K562 (cell line): ENCODE data around the gene GATAD2B. TPM values are rescaled to one million over a fixed set of nuclear protein-coding genes. Genes with fewer than 3 reads are reported as not detected.

Experiments used
- ATAC-seq: fragments of 200-7000 bp; cut with Tn5 transposase; 3 replicates; pipeline ENCODE4 v1.9.1; 2020; ENCODE audit warnings: moderate library complexity
- BruUV-seq: library from RNA; stranded (reverse); fragments of 400-500 nt; replicated peaks from 2 replicates; lab custom pipeline; 2021; lab: Mats Ljungman, UMichigan
- CTCF ChIA-PET: fragments of 300-600 bp; formaldehyde crosslinking; extraction: SDS; loops from one replicate; lab custom pipeline; 2021; ENCODE audit warnings: low intra/inter-chr PET ratio; lab: Yijun Ruan, JAX
- POLR2A ChIA-PET: fragments of 300-600, 350-650 bp; sonication (Branson Sonifier 250); formaldehyde crosslinking; extraction: SDS; loops from one replicate; lab custom pipeline; 2021; ENCODE audit warnings: antibody characterized with exemption, inconsistent platforms; lab: Yijun Ruan, JAX
- DNase-seq, 4 experiments: peaks; one replicate each; pipeline versions ENCODE4 v3.0.0 to v3.0.0-alpha.2; 2011 to 2018; ENCODE audit warnings: low spot score in 3 of 4, mixed read lengths in 3 of 4; ENCODE audit errors: extremely low read depth in 1 of 4
- FAIRE-seq: peaks from 2 replicates; lab custom pipeline; 2011; peaks lifted over from hg19 to GRCh38; lab: Jason Lieb, UNC
- H2AFZ ChIP-seq: 2 replicates; pipeline ENCODE4 v1.6.0; 2011; ENCODE audit warnings: low read depth, low read length, control low read depth, inconsistent platforms
- H3K27ac ChIP-seq: fragments of 200-600 bp; 3 replicates; pipeline ENCODE4 v1.8.0; 2011; ENCODE audit warnings: low read depth, mild to moderate bottlenecking, control low read depth, inconsistent platforms, low read length, moderate library complexity, mixed read lengths; ENCODE audit errors: extremely low read depth
- H3K27me3 ChIP-seq, 2 experiments: fragments of 300-600 bp in 1 of 2; 2 replicates in 1 of 2; 3 replicates in 1 of 2; pipeline versions ENCODE4 v1.6.0 to v1.8.0; 2011; ENCODE audit warnings: inconsistent platforms in 2 of 2, low read length in 2 of 2, mild to moderate bottlenecking in 1 of 2, mixed read lengths in 1 of 2, moderate library complexity in 1 of 2; ENCODE audit not compliant: control insufficient read depth in 2 of 2, insufficient read depth in 2 of 2
- H3K36me3 ChIP-seq: fragments of 300-600 bp; 3 replicates; pipeline ENCODE4 v1.8.0; 2011; ENCODE audit warnings: mild to moderate bottlenecking, low read length, inconsistent platforms; ENCODE audit not compliant: control insufficient read depth, insufficient read depth
- H3K4me1 ChIP-seq, 2 experiments: fragments of 200-600 bp in 1 of 2; replicated peaks in 1 of 2; 2 replicates in 1 of 2; 3 replicates in 1 of 2; pipeline versions ENCODE4 v1.5.1 to v1.8.0; 2011; ENCODE audit warnings: inconsistent platforms in 2 of 2, low read length in 2 of 2, mild to moderate bottlenecking in 1 of 2, mixed read lengths in 1 of 2, moderate library complexity in 1 of 2; ENCODE audit not compliant: control insufficient read depth in 2 of 2, insufficient read depth in 2 of 2
- H3K4me2 ChIP-seq: 2 replicates; pipeline ENCODE4 v1.6.1; 2011; ENCODE audit warnings: low read length, control low read depth, inconsistent platforms, mixed read lengths; ENCODE audit not compliant: insufficient read depth
- H3K4me3 ChIP-seq: fragments of 200-600 bp; sonication (generic), shearing (Covaris generic); 2 replicates; pipeline ENCODE4 v1.5.1; 2016; ENCODE audit warnings: control low read depth, inconsistent platforms
- H3K79me2 ChIP-seq: fragments of 200-600 bp; 3 replicates; pipeline ENCODE4 v1.8.0; 2011; ENCODE audit warnings: low read length, inconsistent platforms; ENCODE audit not compliant: control insufficient read depth, insufficient read depth
- H3K9ac ChIP-seq, 2 experiments: 2 replicates each; pipeline versions ENCODE4 v1.6.0 to v1.6.1; 2011; ENCODE audit warnings: low read depth in 2 of 2, low read length in 2 of 2, control low read depth in 1 of 2, inconsistent platforms in 1 of 2, mild to moderate bottlenecking in 1 of 2, mixed read lengths in 1 of 2; ENCODE audit not compliant: insufficient read depth in 1 of 2
- H3K9me1 ChIP-seq: one replicate; pipeline ENCODE4 v1.6.0; 2011; ENCODE audit warnings: inconsistent platforms, mild to moderate bottlenecking, low read length, moderate library complexity; ENCODE audit not compliant: control insufficient read depth, insufficient read depth
- H3K9me3 ChIP-seq: replicated peaks from 2 replicates; pipeline ENCODE4 v1.5.1; 2011; ENCODE audit warnings: low read depth, low read length, inconsistent platforms; ENCODE audit not compliant: control insufficient read depth, insufficient read depth
- H4K20me1 ChIP-seq: replicated peaks from 2 replicates; pipeline ENCODE4 v1.6.1; 2011; ENCODE audit warnings: low read length, inconsistent platforms, mixed read lengths; ENCODE audit not compliant: control insufficient read depth, insufficient read depth
- CEBPB ChIP-seq: fragments of 450-650 bp; IDR thresholded peaks from 2 replicates; pipeline ENCODE4 v1.6.1; 2016; ENCODE audit warnings: missing genetic modification characterization, missing compliant biosample characterization
- CEBPG ChIP-seq, 3 experiments: fragments of 200-800 bp in 1 of 3; sonication (Bioruptor generic) in 1 of 3; sonication (generic) in 1 of 3; formaldehyde crosslinking in 1 of 3; IDR thresholded peaks in 2 of 3; conservative IDR thresholded peaks in 1 of 3; 2 replicates each; pipeline versions ENCODE4 v1.6.1 to v1.8.0; 2016 to 2022; ENCODE audit warnings: missing compliant biosample characterization in 2 of 3, missing genetic modification characterization in 2 of 3, mild to moderate bottlenecking in 1 of 3, missing genetic modification reagents in 1 of 3
- EP300 ChIP-seq: IDR thresholded peaks from 2 replicates; pipeline ENCODE4 v1.6.1; 2012; ENCODE audit warnings: low read length, improper control_type of control experiment
- ESRRA ChIP-seq: fragments of 450-650 bp; IDR thresholded peaks from 2 replicates; pipeline ENCODE4 v1.6.1; 2014; ENCODE audit warnings: low read depth, mild to moderate bottlenecking, moderate library complexity, borderline replicate concordance
- HEY1 ChIP-seq: fragments of 250-450 bp; sonication (Bioruptor Pico); IDR thresholded peaks from 2 replicates; pipeline ENCODE4 v1.5.0; 2020; ENCODE audit warnings: mild to moderate bottlenecking, moderate library complexity, borderline replicate concordance
- POLR2G ChIP-seq: fragments of 200-400 bp; formaldehyde crosslinking; IDR thresholded peaks from 2 replicates; pipeline ENCODE4 v1.6.1; 2017; ENCODE audit warnings: low read depth, mild to moderate bottlenecking, antibody characterized with exemption, low read length, moderate library complexity
- RBM17 ChIP-seq: fragments of 200-400 bp; formaldehyde crosslinking; IDR thresholded peaks from 2 replicates; pipeline ENCODE4 v1.6.1; 2017; ENCODE audit warnings: low read depth, mild to moderate bottlenecking, low read length, borderline replicate concordance
- ZBTB8A ChIP-seq: fragments of 450-650 bp; IDR thresholded peaks from 2 replicates; pipeline ENCODE4 v1.6.1; 2018; ENCODE audit warnings: mild to moderate bottlenecking, moderate library complexity; ENCODE audit not compliant: partially characterized antibody
- ZNF324 ChIP-seq: fragments of 250-450 bp; sonication (Bioruptor Pico); IDR thresholded peaks from 2 replicates; pipeline ENCODE4 v1.4.0; 2020; ENCODE audit warnings: mild to moderate bottlenecking
- WGBS: fragments of 100-300 bp; shearing (Covaris generic); methylation state at CpG from one replicate; pipeline ENCODE4 v1.1.6; 2016; ENCODE audit warnings: low coverage, mixed read lengths; ENCODE audit not compliant: insufficient coverage; ENCODE audit errors: missing lambda C conversion rate; 5-methylcytosine and 5-hydroxymethylcytosine counted together
- in situ Hi-C: fragments of 300-500 bp; cut with MboI; formaldehyde crosslinking; loops from 4 replicates; pipeline ENCODE4 v1.15.0; 2018; ENCODE audit warnings: inconsistent platforms, mixed read lengths
- intact Hi-C: fragments of 100-400 bp; cut with micrococcal nuclease; formaldehyde crosslinking; loops from 2 replicates; pipeline ENCODE4 v1.14.2; 2022
- polyA plus RNA-seq, 8 experiments: library from polyadenylated mRNA; depleted of rRNA in 4 of 8; stranded (reverse) in 5 of 8; unstranded in 3 of 8; fragments of >200 nt; fragmentation: Nextera tagmentation in 2 of 8; fragmentation: Illumina TruSeq in 1 of 8; extraction: Ambion mirVana in 2 of 8; extraction: Trizol in 1 of 8; gene quantifications; 2 replicates each; pipeline versions ENCODE4 v1.2.1 to v1.2.3, GENCODE V29; 2011 to 2014; ENCODE audit warnings: inconsistent platforms in 1 of 8, missing spikeins in 1 of 8
- total RNA-seq, 7 experiments: library from RNA; depleted of rRNA in 6 of 7; stranded (reverse); fragments of >200 nt in 6 of 7; fragmentation: Illumina TruSeq in 2 of 7; extraction: Trizol in 2 of 7; gene quantifications; 2 replicates each; pipeline versions ENCODE4 v1.2.1 to v1.2.3, GENCODE V29; 2011 to 2021; ENCODE audit warnings: low replicate concordance in 1 of 7
- TF ChIP-seq, protein P1 (sequence below): fragments of 250-450 bp; sonication (Bioruptor Pico); IDR thresholded peaks from 2 replicates; pipeline ENCODE4 v1.9.0; 2021; ENCODE audit warnings: mild to moderate bottlenecking, inconsistent platforms

The GATAD2B gene
- total and polyA plus RNA-seq, 9 of the 15 experiments (the other 6 are each of a cell fraction or from before 2014, with no cell fraction given): 1.5 to 40.2 (median 4.9) TPM

DNA sequence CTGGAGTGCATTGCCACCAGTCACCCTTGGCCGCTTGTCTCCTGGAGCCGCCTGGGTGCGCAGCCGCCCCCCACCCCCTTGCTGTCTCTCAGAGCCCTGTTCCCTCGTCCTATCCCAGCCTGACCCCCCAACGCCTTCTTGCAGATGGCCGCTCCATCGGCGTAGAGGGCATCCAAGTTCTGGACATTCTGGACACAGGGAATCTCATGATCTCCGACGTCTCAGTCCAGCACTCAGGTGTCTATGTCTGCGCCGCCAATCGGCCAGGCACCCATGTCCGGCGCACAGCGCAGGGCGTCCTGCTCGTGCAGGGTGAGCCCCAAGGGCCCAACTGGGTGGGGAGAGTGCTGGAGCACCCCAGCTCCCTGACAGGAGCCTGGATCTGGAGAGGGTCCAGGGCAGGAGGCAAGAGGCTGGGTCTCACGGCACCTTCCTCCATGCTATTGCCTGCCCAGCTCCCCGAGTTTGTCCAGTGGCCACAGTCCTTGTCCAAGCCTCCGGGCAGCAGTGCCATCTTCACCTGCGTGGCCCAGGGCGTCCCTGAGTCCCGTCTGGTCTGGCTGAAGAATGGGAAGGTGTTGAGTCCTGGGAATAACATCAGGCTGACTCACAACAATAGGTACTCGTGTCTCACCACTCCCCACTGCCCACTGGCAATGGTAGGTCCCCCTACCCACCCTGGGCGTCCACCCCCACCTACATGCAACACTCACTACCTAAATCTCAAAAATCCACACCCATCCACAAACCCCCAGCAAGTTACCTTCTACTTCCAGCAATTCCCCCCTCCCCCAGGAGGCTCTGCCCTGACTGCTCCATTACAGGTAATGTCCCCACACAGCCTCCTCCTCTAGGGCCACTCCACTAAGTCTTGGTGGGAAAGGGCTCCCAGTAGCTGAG is 123.0 kb downstream of the GATAD2B start:
- in situ Hi-C loops: loop anchor here (5.0 kb wide), 1 partner anchor 187 kb away; the partner anchor contains the start of gene RAB13
- no TSS peak for BruUV-seq
- Histone ChIP-seq H3K4me3 (no peak overlapping the region), H3K27ac (no peak overlapping the region), H3K9me1 (no peaks in the 10 kb centered on the region), H4K20me1 (no peaks in the 10 kb centered on the region), H3K27me3 (no peaks in the 10 kb centered on the region), H3K79me2 (no peaks in the 10 kb centered on the region), H2AFZ (no peak overlapping the region), H3K9me3 (no peaks in the 10 kb centered on the region), H3K4me2 (no peak overlapping the region), H3K36me3 (no peaks in the 10 kb centered on the region), H3K9ac (peak overlapping the region in 1 of 2 experiments; percentile 48; a peak in 1 of 4 replicates), H3K4me1 (peaks cover 0 to 29% of the 10 kb centered on the region in 2 experiments; a peak in 3 of 5 replicates)
- ChIA-PET POLR2A (interaction anchor here (1.0 to 2.7 kb wide), 4 partner anchors 8 to 191 kb away, joined by 3 to 13 read pairs (median 6); partner anchors contain the start of gene RPS27), CTCF (no interaction called here)
- no peak for TF ChIP-seq RBM17
- 0 out of 2 replicates have a peak, but pooled peaks have one; percentile 43 for TF ChIP-seq POLR2G
- DNase-seq (no peak), FAIRE-seq (no peak), ATAC-seq (no peak)
- WGBS: 76% methylated on average over 27 of the region's 27 CpGs
- intact Hi-C loops: loop anchor here (5.0 kb wide), 2 partner anchors 122 to 167 kb away; partner anchors contain the start of genes CREB3L4 and GATAD2B

DNA sequence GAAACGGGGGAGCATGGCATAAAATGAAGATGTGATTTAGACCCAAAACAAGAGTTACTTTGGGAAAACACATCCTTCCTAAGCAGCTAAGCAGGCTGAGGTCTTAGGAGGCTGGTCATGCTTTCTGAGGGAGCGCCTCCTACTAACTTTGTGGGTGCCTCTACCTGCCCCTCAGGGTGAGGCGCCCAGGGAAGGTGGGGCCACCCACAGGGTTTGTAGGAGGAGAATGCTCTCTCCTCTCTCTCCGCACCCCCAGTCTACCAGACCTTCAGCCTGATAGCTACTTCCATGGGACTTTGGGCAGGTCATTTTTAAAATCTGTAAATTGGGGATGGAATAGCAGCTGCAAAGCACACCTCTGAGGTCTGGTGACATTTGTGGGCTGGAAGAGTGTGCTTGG is 123.8 kb downstream of the GATAD2B start:
- Histone ChIP-seq H3K79me2 (no peaks in the 10 kb centered on the region), H3K36me3 (no peaks in the 10 kb centered on the region), H3K27ac (no peak overlapping the region), H3K9me1 (no peaks in the 10 kb centered on the region), H3K4me3 (no peak overlapping the region), H3K4me2 (no peak overlapping the region), H3K9me3 (no peaks in the 10 kb centered on the region), H2AFZ (no peak overlapping the region), H3K4me1 (peaks cover 0 to 34% of the 10 kb centered on the region in 2 experiments; a peak in 3 of 5 replicates), H4K20me1 (no peaks in the 10 kb centered on the region), H3K9ac (peak overlapping the region in 1 of 2 experiments; percentile 16; a peak in 1 of 4 replicates), H3K27me3 (no peaks in the 10 kb centered on the region)
- WGBS: 60% methylated on average over 4 of the region's 4 CpGs
- no peak for DNase-seq
- CTCF ChIA-PET: no interaction called here
- ATAC-seq: no peak
- intact Hi-C loops: loop anchor here (5.0 kb wide), 2 partner anchors 123 to 168 kb away; partner anchors contain the start of genes CREB3L4 and GATAD2B
- FAIRE-seq: no peak
- in situ Hi-C loops: loop anchor here (5.0 kb wide), 1 partner anchor 188 kb away; the partner anchor contains the start of gene RAB13
- BruUV-seq: no TSS peak
- POLR2A ChIA-PET: interaction anchor here (1.2 to 2.1 kb wide), 2 partner anchors 9 to 192 kb away, joined by 3 to 13 read pairs; partner anchors contain the start of gene RPS27
- TF ChIP-seq ZBTB8A (no peak), HEY1 (CRISPR knock-in tag) (no peak), EP300 (no peak), ZNF324 (no peak), POLR2G (no peak), CEBPG (CRISPR knock-in tag; IDR thresholded peaks at IDR 0.05) (no peak), CEBPG (tag; conservative IDR thresholded peaks at IDR 0.05 in 1 of 2, IDR thresholded peaks at IDR 0.05 in 1 of 2) (no peak), CEBPB (tag) (no peak), ESRRA (no peak)
- TF ChIP-seq, protein P1, sequence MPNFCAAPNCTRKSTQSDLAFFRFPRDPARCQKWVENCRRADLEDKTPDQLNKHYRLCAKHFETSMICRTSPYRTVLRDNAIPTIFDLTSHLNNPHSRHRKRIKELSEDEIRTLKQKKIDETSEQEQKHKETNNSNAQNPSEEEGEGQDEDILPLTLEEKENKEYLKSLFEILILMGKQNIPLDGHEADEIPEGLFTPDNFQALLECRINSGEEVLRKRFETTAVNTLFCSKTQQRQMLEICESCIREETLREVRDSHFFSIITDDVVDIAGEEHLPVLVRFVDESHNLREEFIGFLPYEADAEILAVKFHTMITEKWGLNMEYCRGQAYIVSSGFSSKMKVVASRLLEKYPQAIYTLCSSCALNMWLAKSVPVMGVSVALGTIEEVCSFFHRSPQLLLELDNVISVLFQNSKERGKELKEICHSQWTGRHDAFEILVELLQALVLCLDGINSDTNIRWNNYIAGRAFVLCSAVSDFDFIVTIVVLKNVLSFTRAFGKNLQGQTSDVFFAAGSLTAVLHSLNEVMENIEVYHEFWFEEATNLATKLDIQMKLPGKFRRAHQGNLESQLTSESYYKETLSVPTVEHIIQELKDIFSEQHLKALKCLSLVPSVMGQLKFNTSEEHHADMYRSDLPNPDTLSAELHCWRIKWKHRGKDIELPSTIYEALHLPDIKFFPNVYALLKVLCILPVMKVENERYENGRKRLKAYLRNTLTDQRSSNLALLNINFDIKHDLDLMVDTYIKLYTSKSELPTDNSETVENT: no peak
